ENCODE results near the gene ATXN7.
A peak's percentile ranks its signal among the peaks of the same experiment; 100 is the strongest.

Gene ATXN7

DNA sequence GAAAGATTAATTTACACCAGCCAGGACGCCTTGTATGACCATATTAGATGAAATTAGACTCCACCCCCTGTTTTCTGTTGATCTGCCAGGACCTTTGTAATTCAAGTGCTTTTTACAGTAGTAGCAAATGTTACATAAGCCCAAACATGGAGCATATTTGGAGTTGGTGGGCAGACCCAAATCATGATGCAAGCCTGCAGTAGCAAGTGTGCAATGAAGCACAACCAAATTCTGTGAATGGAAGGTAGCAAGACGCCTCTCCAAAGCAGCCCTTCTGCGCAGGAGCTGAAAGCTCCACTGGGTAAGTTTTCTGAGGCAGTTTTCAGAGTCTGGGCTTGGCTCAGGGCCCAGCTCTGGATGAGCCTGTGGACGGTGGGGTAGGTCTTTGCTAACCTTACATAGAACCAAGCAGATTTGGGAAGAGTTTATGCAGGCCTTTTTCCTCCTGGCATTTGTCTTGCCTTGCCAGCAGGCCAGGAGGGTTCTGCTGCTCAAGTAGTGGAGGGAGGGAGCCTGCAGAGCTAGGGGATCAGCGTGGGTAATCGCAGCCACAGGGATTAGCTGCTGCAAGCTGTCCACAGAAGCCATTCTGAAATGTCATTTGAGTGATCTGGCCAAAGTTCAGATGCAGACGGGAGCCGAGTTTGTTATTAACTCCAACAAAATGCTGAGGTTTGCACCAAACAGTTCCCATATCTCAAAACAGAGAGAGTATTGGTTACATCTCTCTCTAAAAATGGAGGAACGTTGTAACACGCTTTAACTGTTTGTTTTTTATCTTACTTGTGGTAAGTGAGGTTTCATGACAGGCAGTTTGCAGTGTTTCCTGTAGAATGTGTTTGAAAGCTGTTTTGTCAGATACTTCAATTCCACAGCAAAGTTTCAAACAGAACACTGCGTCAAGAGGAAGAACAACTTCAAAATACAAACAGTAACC, 104.3 kb downstream of the ATXN7 start:
- DNase-seq (ENCODE audit: low read depth): peak; percentile 83

DNA sequence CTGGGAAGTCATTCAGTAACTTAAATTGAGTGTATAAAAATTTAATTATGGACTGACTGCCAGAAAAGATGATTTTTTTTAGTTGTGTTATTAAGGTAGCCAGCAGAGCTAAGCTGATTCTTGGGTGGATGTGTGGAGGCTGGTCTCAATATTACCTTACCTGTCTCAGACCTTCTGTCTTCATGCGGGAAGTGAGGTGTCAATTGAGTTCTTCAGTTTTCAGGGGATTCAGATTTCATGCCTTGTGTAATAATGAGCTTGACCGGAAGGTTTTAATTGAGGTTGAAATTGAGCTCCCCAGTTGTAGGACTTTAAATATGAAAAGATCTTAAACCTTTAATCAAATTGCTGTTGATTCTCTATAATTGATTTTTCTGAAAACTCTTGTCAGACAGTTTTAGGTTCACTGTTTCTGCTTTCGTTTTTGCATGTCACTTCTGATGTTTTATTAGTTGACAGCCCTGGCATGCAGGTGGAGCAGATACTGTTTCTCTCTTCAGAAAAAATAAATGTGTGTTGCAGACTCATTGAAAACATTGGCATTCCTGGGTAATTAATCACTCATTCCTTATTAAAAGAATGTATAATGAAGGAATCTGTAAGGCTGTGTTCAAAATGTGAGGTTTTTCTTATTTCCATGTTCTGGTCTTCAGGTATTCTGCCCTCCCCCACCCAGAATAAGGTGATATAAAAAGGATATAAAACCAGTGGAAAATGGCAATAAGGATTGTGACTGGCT, 105.1 kb downstream of the ATXN7 start:
- DNase-seq (ENCODE audit: low read depth): no peak

DNA sequence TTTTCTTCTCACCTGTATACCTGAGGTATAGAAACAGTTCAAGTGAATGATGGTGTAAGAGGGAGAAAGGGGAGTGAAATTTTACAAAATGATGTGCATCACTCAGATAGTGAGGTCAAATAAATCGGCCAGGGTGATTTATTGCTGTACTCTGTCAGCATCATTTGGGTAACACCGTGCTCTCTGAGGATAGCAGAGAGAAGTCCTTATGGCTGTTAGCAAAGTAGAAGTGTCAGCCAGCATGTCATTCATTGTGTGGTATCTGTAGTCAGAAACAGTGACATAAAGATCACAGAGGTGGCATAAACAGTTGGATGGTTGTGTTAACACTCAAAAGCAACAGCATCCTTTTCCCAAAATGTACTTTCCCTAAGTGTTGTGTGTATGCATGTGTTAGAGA, 106.2 kb downstream of the ATXN7 start:
- no peak for DNase-seq (ENCODE audit: low read depth)

DNA sequence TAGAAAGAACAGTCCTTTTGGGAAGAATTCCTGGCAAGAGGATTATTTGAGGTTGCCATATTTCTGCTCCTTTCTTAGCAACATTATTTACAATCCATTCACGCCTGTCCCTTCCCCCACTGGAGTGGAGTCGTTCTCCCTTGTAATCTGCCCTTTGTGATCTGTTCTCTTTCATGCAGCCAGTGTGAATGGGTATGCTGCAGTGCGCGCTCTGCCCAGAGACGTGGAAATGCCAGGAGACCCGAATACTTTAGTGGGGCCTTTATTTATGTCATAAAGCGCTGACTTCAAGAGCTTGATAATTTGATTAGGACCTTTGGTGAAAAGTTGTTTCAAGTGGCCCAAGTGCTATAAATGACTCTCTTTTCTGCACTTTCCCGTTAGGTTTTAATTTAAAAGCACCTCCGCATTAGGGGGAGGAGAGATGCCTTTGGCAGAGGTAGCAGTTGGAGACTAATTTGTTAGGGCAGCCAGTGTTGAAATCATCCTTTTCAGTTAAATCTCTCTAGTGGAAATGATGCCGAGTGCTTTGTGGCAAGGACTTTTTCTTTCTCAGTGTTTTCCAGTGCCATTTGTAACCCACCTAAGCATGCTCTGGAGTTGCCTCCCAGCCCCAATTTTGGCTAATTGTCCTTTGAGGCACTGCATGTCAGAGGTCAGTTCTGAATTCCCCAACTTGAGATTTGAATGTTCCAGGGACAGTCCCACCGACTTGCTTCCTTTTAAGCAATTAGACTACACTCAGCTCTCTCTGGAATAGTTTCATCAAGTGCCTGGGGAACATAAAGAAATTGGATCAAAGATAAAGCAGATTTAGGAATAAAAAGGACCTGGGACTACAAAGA, 107.2 kb downstream of the ATXN7 start:
- peak; percentile 65 for DNase-seq (ENCODE audit: low read depth)

DNA sequence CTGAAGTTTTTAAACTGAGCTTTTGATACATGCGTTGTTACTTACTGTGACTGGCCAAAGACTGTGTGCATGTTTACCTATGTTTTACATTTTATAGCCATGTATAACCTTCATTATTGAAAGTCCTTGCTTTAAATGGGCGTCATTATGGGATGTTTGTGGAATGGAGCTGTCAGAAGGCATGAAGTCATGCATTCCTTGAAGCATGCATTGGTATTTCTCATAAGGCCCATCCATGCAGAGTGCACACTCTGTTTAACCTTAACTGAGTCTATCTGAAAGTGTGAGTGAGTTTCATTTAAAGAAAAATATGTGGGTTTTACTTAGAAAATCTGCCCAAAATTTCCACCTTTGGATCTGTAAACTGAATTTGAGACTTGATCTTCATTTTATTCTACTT, 108.5 kb downstream of the ATXN7 start:
- peak; percentile 77 for DNase-seq (ENCODE audit: low read depth)

DNA sequence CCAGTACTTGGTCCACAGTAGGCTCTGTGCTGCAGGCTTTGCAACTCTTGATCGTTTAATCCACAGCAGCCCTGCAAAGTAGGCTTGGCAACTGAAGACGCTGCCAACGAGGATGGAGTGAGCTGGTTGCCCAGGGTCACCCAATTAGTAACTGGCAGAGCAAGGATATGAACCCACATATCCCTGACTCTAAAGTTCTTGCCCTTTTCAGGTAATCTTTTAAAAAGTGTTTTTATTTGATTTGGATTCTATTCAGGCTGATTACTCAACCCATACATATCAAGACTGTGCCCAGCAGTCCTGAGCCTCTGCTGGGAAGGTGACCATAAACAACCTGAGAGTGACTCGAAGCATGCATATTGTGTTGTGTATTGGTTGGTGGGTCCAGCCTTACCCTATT, 109.3 kb downstream of the ATXN7 start:
- DNase-seq (ENCODE audit: low read depth): no peak

DNA sequence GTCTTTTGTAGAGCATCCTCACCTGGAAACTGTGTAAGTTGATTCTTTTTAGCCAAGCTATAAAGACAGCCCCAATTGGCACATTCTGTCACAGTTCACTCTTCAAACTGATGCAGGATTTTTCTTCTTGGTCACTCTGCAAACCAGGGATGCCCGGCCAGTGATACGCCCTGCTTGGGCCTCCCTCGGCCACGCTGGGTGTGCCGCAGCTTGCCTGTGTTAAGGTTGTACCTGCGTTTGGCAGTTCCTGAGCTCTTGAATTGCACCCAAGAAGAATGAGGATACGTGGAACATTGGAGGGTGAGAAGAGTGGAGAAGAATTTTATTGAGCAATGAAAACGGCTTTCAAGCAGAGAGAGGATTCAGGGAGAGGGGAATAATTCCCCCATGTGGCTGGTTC, 109.7 kb downstream of the ATXN7 start:
- no peak for DNase-seq (ENCODE audit: low read depth)

DNA sequence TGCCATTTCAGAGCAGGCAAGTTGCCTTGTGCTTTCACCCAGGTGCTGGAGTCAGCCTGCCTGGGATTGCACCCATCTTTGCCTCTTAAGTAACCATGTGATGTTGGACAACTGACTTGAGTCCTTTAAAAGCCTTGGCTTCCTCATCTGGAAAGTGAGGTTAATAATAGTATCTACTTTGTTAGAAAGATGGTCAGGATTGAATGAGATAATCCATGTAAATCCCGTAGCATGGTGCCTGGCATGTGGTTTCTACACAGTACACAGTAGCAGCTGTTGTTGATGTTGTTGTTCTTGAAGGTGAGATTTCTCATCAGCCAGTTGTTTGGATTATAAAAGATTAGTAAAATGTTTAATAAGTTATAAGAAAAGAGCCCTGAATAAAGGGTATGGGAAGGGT, 110.8 kb downstream of the ATXN7 start:
- DNase-seq (ENCODE audit: low read depth): no peak

DNA sequence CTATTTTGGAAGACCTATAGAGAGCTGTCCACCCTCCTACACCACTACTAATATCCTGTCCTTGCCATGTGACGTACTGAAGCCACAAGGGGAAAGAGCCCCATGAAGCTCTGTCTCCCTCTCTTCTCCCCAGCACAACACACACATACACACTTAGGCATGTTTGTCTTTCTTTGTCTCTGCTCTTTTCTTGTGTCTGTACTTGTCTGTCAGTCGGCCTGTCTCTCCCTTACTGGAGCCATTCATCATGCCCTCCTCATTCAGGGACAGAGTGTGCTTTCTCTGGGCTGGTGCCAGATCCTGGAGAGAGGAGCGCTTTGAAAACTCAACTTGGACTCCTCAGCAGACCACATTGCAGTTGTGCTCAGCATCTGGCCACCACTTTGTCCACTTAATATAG, 112.1 kb downstream of the ATXN7 start:
- peak; percentile 69 for DNase-seq (ENCODE audit: low read depth)

DNA sequence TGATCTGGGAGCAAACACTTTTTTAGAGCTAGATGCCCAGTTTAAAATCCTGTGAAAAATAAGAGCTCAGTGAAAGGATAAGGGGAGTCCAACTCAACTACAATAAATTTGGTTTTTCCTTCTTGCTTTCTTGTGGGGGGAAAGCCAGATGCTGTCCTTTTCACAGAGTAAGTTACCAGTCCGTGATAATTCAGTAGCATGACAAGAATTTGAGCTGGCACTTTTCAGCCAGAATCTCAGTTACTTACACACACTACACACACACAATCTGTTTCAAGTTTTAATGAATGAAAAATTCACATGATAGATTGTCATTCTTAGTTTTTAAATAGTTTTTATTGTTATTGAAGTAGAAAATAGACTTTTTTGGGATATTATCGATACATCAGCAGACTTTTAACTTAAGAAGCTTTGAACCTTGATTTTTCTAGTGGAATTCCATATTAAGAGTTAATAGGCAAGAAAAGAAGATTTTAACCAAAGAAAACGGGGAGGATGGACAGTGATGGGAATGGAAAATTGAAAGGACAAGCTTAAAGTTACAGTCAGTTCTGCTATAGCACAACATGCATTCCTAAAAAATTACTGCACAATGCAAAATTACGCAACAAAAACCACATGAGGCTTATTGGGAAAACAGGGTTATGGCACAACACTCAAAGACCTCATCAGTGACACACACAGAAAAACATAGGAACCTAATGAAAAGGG, 112.6 kb downstream of the ATXN7 start:
- DNase-seq (ENCODE audit: low read depth): peak; percentile 98

DNA sequence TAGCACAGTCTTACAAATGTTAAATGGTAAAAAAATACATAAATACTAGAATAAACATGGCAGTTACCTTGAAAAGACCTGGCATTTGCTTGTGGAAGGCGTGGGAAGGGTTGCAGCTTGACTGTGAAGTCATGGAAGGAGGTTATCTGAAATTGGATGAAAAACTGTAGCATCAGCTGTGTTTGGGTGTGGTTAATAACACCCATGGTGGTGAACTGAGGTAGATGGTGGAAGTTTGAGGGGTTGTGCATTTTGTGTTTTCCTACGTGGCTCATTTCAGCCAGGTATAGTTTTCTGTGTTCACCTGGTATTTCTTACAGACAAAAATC, 113.2 kb downstream of the ATXN7 start:
- no peak for DNase-seq (ENCODE audit: low read depth)

DNA sequence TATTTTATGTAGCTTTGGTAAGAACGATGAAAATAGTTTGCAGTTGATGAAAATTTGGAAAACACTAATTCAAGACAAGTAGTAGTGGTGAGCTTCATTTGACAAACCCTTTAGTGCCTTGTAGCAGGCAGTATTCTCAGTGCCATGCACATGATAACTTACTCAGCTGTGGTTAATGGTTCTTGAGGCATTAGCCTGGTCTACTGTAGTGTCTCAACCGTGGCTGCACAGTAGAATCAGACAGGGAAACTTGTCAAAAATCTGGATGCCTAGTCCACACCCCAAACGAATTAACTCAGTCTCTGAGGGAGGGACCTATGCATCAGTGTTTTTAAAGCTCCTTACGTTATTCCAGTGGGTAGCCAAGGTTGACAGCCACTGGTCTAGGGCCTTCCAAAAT, 114.2 kb downstream of the ATXN7 start:
- peak; percentile 62 for DNase-seq (ENCODE audit: low read depth)

DNA sequence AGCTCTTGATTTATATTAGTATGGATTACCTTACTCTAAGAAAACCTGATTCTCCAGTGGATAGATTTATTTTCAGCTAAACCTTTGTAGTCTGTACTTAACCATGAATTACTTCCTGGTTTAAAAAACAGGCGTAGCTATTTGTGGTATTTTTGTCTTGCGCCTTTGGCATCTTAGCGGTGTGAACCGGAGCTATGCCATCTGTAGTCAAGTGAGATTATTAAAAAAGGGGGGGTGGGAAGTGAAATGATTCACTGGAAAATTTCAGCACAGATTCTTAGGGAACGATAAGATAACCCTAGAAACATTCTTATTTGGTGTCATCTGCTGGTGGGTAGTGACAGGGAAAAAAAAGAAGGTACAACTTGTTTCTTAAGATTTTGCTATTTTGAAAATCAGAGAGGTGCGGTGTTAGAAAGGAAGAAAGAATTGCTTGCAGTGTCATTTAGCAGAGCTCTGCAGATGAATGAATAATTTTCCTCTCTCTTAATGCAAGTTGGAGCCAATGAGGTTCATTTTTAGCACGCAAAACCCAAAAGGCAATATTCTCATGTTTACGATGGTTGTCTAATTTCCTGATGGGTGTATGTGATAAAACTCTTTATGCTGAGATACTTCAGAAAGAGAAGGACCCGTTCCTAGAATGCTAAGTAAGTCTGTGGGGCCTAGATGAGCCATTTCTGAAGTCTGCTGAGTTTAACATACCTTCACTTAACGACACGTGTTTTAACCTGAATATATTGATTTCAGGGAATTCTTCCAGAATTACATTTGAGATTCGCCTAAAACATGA, 115.6 kb downstream of the ATXN7 start:
- DNase-seq (ENCODE audit: low read depth): peak; percentile 94

DNA sequence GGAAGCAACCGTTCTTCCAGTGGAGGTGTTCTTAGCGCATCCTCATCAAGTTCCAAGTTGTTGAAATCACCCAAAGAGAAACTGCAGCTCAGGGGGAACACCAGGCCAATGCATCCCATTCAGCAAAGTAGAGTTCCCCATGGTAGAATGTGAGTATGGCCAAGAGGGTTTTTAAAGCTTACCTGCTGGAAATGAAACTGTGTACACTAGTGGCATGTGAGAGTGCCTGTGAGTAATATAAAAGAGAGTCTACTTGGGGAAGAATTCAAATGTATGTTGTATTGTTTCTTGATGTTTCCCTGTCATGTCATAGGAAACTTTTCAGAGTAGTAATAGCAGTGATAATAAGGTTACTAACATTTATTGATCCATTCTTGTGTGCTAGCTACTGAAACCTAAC, 116.4 kb downstream of the ATXN7 start:
- no peak for DNase-seq (ENCODE audit: low read depth)

DNA sequence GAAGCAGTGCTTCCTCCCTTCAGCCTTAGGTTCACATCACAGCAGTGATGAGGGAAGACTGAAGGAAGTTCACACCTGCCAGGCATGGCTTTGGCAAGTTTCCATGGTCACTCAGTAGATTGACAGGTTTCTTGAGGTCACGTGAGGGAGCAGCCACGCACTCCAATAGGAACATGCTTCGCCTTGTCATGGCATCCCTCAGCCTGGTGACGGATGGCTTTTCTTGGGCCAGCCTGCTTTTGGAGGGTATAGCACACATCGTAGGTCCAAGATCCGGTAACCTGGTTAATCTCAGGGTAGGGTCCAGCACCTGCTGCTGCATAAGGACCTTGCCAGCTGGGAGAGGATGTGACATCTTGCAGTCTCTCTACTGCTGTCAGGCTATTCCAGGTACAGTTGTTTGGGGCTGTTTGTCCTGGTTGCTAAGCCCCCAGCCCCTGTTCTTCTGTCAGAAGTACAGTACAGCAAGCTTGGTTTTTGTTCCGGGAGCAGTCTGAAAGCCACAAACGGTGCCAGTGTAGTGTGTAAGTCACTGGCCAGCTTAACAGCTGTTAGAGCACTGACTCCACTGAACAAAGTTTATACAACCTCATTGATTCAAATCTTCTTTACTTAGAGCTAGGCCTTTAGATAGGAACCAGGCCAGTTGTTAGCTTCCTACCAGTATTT, 117.3 kb downstream of the ATXN7 start:
- no peak for DNase-seq (ENCODE audit: low read depth)

DNA sequence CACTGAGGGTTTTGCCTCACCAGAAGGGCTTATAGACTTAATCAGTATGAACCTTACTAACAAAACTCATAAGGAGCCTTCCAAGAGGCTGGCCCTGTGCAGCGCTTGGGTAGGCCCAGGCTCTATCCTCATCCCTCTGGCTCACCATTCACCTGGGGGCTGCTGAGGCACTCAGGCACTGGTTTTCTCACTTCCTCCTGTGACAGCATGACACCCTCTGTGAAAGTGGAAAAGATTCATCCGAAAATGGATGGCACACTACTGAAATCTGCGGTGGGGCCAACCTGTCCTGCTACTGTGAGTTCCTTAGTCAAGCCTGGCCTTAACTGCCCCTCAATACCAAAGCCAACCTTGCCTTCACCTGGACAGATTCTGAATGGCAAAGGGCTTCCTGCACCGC, 118.3 kb downstream of the ATXN7 start:
- no peak for DNase-seq (ENCODE audit: low read depth)

DNA sequence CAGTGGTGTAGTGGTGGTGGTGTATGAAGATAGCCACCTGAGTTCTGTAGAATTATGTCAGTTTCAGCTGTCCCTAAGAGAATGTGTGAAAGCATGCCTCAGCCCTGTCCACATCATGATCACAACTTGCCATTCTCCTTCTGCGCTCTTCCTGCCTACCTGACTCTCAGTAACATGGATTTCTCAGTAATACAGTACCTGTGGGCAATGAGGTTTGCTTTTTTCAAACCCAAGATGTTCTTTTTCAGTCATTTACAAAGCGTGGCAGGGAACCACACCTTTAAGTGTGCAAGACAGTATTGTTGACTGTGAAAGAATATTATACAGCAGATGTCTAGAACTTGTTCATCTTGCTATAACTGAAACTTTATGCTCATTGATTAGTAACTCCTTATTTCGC, 120.7 kb downstream of the ATXN7 start:
- DNase-seq (ENCODE audit: low read depth): no peak

DNA sequence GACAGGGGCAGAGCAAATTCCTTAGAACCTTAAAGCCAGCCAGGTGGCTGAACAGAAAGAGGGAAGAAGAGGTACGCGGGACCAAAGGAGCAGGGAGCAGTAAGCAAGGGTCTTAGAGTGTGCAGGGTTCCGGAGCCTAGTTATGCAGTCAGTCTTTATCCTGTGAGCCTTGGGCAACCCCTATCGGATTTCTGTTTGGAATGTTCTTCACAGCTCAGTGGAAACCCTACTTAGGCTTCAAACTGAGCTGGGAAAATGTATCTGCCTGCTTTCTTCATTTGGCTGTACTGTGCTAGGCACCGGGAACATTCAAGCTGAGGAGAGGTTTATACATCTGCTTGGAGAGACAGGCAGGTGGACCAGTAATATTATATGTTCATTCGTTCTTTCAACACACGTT, 122.5 kb downstream of the ATXN7 start:
- DNase-seq (ENCODE audit: low read depth): peak; percentile 50

DNA sequence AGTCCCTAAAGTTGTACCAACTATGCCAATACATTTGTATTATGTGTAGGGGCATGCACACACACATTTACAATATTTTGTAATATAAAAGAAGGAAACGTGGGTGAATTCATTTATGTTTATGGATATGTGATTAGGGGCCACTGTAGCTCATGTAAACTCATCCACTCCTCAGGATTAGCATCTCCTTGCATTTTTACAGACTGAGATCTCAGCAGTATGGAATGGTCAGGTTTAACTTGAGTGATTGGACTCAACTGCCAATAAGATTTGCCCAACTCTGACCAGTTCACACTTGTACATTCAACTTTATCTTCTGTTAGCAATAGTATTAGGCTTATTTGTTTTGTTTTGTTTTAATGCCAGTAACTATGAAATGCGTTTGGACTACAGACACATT, 123.2 kb downstream of the ATXN7 start:
- no peak for DNase-seq (ENCODE audit: low read depth)

DNA sequence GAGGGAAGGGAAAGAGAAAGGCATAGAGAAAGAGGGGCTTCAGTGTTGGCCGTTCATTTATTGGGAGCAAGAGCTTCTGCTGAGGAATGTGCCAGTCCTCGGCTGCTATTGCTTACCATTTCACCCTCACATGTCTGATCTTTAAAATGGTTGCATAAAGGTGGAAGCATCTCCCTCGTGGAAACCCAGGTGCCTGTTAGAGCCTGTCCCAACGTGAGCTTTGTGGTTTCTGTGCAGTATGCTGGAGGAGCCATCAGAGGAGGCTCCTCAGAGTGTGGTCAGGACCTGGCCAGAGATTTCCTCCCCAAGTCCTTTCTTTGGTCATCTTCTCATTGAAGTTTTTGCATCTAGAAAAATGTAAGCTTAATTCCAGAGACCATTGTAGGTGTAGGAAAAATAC, 125.3 kb downstream of the ATXN7 start:
- DNase-seq (ENCODE audit: low read depth): no peak

DNA sequence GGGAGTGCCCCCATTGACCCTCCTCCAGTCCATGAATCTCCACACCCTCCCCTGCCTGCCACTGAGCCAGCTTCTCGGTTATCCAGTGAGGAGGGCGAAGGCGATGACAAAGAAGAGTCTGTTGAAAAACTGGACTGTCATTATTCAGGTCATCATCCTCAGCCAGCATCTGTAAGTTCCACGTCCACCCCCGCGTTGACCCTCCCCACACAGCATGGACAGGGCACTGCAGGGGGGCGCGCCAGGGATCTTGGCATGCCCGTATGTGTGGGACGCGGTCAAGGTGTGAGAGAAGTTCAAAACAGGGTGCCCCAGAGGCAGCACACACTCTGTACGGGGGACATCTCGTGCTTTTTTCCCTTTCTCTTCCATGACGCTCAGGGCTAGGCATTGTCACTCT, 126.5 kb downstream of the ATXN7 start:
- DNase-seq (ENCODE audit: low read depth): no peak

Measured in amniotic epithelial cell (primary cell).